Left ventricle myocardium inferior (tissue), 1 donor: Measurements from ENCODE around the gene CISH. TPM values are rescaled to one million over a fixed set of nuclear protein-coding genes. Genes with fewer than 3 reads are reported as not detected.

Source experiments
- DNase-seq: peaks from one replicate; pipeline ENCODE4 v3.0.0-alpha.2; 2020
- H3K27ac ChIP-seq: fragments of 200-600 bp; replicated peaks from 2 replicates; pipeline ENCODE4 v1.8.0; 2021
- H3K27me3 ChIP-seq: fragments of 200-600 bp; 2 replicates; pipeline ENCODE4 v1.8.0; 2021; ENCODE audit warnings: low read depth
- H3K36me3 ChIP-seq: fragments of 200-600 bp; 2 replicates; pipeline ENCODE4 v1.8.0; 2021
- H3K4me1 ChIP-seq: fragments of 200-600 bp; 2 replicates; pipeline ENCODE4 v1.8.0; 2021
- H3K4me3 ChIP-seq: fragments of 200-600 bp; 2 replicates; pipeline ENCODE4 v1.8.0; 2021; ENCODE audit warnings: mild to moderate bottlenecking, moderate library complexity
- H3K9me3 ChIP-seq: fragments of 200-600 bp; replicated peaks from 2 replicates; pipeline ENCODE4 v1.8.0; 2021
- intact Hi-C: fragments of 100-400 bp; cut with micrococcal nuclease; formaldehyde crosslinking; loops from one replicate; pipeline ENCODE4 v1.11.0; 2022
- total RNA-seq: library from RNA; stranded (reverse); fragmentation: NEBNext Ultra II Directional; extraction: Animal tissue kit (Norgen Biotek cat#: 25700); gene quantifications from one replicate; pipeline ENCODE4 v1.2.1, GENCODE V29; 2021
- TF ChIP-seq, protein P1 (sequence below): fragments of 200-600 bp; IDR thresholded peaks from 2 replicates; pipeline ENCODE4 v1.8.0; 2021; ENCODE audit warnings: antibody characterized with exemption, mild to moderate bottlenecking, borderline replicate concordance
- donor health status: DM: no; HTN: yes; CAD: no; lungs with severe emphysema.

The CISH gene
- total RNA-seq, 1 donor from 2014 or later = 16.6 TPM

DNA sequence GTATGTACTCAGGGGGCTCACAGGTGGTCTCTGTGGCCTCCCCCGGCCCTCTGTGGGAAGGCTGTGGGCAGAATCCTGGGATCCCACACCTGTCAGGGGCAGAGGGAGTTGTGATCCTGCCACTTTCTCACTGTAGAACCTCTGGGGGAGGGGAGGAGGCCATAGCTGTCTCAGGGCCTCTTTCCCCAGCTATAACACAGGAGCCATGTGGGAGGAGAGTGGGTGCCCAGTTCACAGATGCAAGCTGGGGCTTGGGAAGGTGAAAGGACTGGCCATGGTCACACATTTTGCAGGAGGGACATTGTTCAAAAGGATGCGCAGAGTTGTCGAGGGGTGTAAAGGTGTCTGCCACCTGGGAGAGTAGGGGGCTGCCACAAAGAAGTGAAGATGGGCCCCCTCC lies 17.0 kb upstream of the CISH start:
- Histone ChIP-seq H3K27ac (peak overlapping the region; percentile 98), H3K4me3 (no peak overlapping the region), H3K4me1 (peaks cover 100% of the 10 kb centered on the region), H3K9me3 (no peaks in the 10 kb centered on the region), H3K27me3 (no peaks in the 10 kb centered on the region), H3K36me3 (peaks cover 3% of the 10 kb centered on the region)
- DNase-seq = no peak
- intact Hi-C loops = no loop called here
- TF ChIP-seq, protein P1, sequence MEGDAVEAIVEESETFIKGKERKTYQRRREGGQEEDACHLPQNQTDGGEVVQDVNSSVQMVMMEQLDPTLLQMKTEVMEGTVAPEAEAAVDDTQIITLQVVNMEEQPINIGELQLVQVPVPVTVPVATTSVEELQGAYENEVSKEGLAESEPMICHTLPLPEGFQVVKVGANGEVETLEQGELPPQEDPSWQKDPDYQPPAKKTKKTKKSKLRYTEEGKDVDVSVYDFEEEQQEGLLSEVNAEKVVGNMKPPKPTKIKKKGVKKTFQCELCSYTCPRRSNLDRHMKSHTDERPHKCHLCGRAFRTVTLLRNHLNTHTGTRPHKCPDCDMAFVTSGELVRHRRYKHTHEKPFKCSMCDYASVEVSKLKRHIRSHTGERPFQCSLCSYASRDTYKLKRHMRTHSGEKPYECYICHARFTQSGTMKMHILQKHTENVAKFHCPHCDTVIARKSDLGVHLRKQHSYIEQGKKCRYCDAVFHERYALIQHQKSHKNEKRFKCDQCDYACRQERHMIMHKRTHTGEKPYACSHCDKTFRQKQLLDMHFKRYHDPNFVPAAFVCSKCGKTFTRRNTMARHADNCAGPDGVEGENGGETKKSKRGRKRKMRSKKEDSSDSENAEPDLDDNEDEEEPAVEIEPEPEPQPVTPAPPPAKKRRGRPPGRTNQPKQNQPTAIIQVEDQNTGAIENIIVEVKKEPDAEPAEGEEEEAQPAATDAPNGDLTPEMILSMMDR = no peak

GRCh38 chr3:50627407-50628051 lies 16.0 kb upstream of the CISH start:
- DNase-seq = peak; percentile 63
- Histone ChIP-seq H3K27me3 (no peaks in the 10 kb centered on the region), H3K4me3 (peak overlapping the region; percentile 9), H3K9me3 (no peaks in the 10 kb centered on the region), H3K4me1 (peaks cover 100% of the 10 kb centered on the region), H3K36me3 (peaks cover 3% of the 10 kb centered on the region), H3K27ac (peak overlapping the region; percentile 98)
- TF ChIP-seq, protein P1 = peak; percentile 39
- intact Hi-C loops = no loop called here

DNA sequence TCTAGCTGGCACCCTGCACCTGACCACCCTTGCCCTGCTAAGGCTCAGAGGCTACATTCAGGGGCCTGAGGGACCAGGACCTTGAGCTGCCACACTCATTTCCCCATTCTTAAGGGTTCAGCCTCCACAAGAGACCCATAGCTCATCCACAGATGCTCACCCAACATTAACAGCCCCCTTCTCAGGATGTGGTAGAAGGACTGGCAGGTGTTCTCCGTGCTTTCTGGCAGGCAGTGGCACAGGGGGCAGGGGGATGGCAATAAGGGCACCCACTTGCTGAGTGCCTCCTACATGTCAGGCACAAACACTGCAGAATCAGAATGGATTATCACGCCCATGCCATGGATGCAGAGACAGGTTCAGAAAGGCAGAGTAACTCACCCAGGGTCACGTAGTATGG lies 14.8 kb upstream of the CISH start:
- peak overlapping the region; percentile 98 for H3K27ac ChIP-seq
- intact Hi-C loops = no loop called here
- no peaks in the 10 kb centered on the region for H3K27me3 ChIP-seq
- no peaks in the 10 kb centered on the region for H3K9me3 ChIP-seq
- DNase-seq = no peak
- no peak overlapping the region for H3K4me3 ChIP-seq
- peaks cover 100% of the 10 kb centered on the region for H3K4me1 ChIP-seq
- TF ChIP-seq, protein P1 = no peak
- peaks cover 3% of the 10 kb centered on the region for H3K36me3 ChIP-seq

DNA sequence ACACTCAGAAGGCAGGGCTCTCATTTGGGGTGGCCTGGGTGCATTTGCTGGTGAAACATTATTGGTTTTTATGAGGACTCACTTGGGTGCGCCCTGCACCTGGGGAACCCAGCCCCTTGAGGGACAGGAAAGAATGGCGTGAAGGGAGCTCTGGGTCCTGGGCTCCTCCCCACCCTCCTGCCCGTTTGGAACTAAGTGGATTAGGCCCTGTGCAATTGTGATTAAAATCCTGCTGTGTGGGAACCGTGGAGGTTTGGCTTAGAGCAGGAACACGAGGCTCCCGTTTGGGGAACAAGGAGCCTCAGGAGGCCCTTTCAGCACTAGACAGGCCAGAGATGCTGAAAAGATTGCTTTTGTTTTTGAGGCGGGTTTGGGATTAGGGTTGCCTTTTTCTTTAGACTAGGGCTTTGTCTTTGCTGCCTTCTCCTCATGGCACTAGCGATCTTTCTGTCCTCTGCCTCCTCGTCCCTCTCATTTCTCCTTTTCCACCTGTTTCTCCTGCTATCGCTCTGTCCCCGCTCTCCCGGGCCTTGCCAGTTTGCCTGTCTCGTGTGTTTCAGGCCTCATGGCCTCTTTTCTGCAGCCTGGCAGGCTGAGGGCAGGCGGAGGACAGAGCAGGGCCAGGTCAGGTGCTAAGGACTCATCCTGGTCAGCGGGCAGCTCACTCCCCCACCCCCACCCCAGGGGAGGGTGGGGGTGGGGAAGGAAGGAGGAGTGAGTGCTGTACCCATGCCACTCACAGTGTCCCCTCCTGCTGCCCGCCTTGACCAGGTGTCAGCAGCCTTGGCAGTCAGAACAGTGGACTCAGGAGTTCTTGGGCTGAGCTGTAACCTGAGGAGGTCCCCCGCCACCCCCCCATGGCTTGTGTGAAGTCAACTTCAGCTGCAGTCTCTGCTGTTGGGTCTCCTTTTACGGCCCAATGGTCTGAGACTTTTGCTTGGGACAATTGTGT lies 13.9 kb upstream of the CISH start:
- TF ChIP-seq, protein P1 = no peak
- intact Hi-C loops = no loop called here
- peak overlapping the region; percentile 32 for H3K4me3 ChIP-seq
- no peaks in the 10 kb centered on the region for H3K27me3 ChIP-seq
- no peaks in the 10 kb centered on the region for H3K9me3 ChIP-seq
- DNase-seq = no peak
- H3K27ac ChIP-seq = peak overlapping the region; percentile 98
- H3K36me3 ChIP-seq = peaks cover 3% of the 10 kb centered on the region
- H3K4me1 ChIP-seq = peaks cover 100% of the 10 kb centered on the region

- Histone ChIP-seq H3K9me3 (no peaks in the 10 kb centered on the region), H3K27ac (peak overlapping the region; percentile 98), H3K4me3 (peak overlapping the region; percentile 32), H3K36me3 (peaks cover 3% of the 10 kb centered on the region), H3K27me3 (no peaks in the 10 kb centered on the region), H3K4me1 (peaks cover 100% of the 10 kb centered on the region)
- no peak for DNase-seq
- TF ChIP-seq, protein P1 = no peak
- intact Hi-C loops = no loop called here
Measured at GRCh38 chr3:50624634-50625033, 13.1 kb upstream of the CISH start.
